HCT116 (cell line): ENCODE measurements around the gene ROMO1. TPM values are rescaled to one million over a fixed set of nuclear protein-coding genes. Genes with fewer than 3 reads are reported as not detected.
A peak's percentile ranks its signal among the peaks of the same experiment; 100 is the strongest.

Experiments
- ATAC-seq: fragments of 200-7000 bp; cut with Tn5 transposase; 2 replicates; pipeline ENCODE4 v1.9.1; 2020; ENCODE audit warnings: mild to moderate bottlenecking, moderate library complexity
- BruUV-seq: library from RNA; stranded (reverse); fragments of 400-500 nt; replicated peaks from 2 replicates; lab custom pipeline; 2021; lab: Mats Ljungman, UMichigan
- CTCF ChIA-PET: fragments of 300-600 bp; sonication (Branson Sonifier 250); formaldehyde crosslinking; loops from one replicate; lab custom pipeline; 2021; ENCODE audit warnings: antibody characterized with exemption; lab: Charles Lee
- POLR2A ChIA-PET: fragments of 300-600, 350-600 bp; sonication (Branson Sonifier 250); formaldehyde crosslinking; loops from one replicate; lab custom pipeline; 2021; ENCODE audit warnings: antibody characterized with exemption; lab: Charles Lee
- RAD21 ChIA-PET, 2 experiments: fragments of 300-600 bp; sonication (Branson Sonifier 250); formaldehyde crosslinking; loops; one replicate each; lab custom pipeline; 2023; ENCODE audit warnings: low total read pairs in 2 of 2; ENCODE audit not compliant: uncharacterized antibody in 2 of 2, unreplicated experiment in 2 of 2, low non-redundant PET in 1 of 2; lab: Charles Lee
- DNase-seq: peaks from one replicate; pipeline ENCODE4 v3.0.0-alpha.2; 2010; ENCODE audit warnings: low read depth, low spot score
- H2AFZ ChIP-seq: fragments of 200-600 bp; shearing (Covaris generic), sonication (generic); 2 replicates; pipeline ENCODE4 v1.6.1; 2017; ENCODE audit warnings: low read depth, mixed run types, mixed read lengths, antibody characterized with exemption, low read length; ENCODE audit not compliant: poor library complexity, severe bottlenecking
- H3K27ac ChIP-seq: 2 replicates; pipeline ENCODE4 v1.5.1; 2012; ENCODE audit warnings: low read depth, low read length
- H3K27me3 ChIP-seq: fragments of 200-600 bp; sonication (generic); 2 replicates; pipeline ENCODE4 v1.6.1; 2016; ENCODE audit warnings: mixed run types, low read length, mixed read lengths; ENCODE audit not compliant: insufficient read depth
- H3K36me3 ChIP-seq, 2 experiments: fragments of 200-500 bp in 1 of 2; fragments of 200-600 bp in 1 of 2; sonication (Bioruptor generic) in 1 of 2; sonication (generic) in 1 of 2; 2 replicates each; pipeline versions ENCODE4 v1.5.1 to v1.6.1; 2014 to 2016; ENCODE audit warnings: low read length in 2 of 2, inconsistent platforms in 1 of 2, mixed read lengths in 1 of 2, mixed run types in 1 of 2; ENCODE audit not compliant: insufficient read depth in 2 of 2, control insufficient read depth in 1 of 2
- H3K4me1 ChIP-seq, 2 experiments: fragments of 200-600 bp in 1 of 2; sonication (generic) in 1 of 2; 2 replicates each; pipeline versions ENCODE4 v1.5.1 to v1.6.1; 2012 to 2017; ENCODE audit warnings: low read length in 2 of 2, inconsistent platforms in 1 of 2, mild to moderate bottlenecking in 1 of 2, mixed read lengths in 1 of 2, mixed run types in 1 of 2, moderate library complexity in 1 of 2; ENCODE audit not compliant: insufficient read depth in 2 of 2, control insufficient read depth in 1 of 2
- H3K4me2 ChIP-seq: fragments of 200-600 bp; sonication (generic); 2 replicates; pipeline ENCODE4 v1.6.1; 2017; ENCODE audit warnings: mixed run types, low read length, mixed read lengths
- H3K4me3 ChIP-seq, 2 experiments: fragments of 200-600 bp in 1 of 2; sonication (generic) in 1 of 2; replicated peaks in 1 of 2; 2 replicates each; pipeline ENCODE4 v1.5.1; 2011 to 2016; ENCODE audit warnings: low read length in 2 of 2, control low read depth in 1 of 2, low read depth in 1 of 2, mild to moderate bottlenecking in 1 of 2, mixed read lengths in 1 of 2, mixed run types in 1 of 2
- H3K79me2 ChIP-seq: fragments of 200-600 bp; sonication (generic); 2 replicates; pipeline ENCODE4 v1.6.1; 2017; ENCODE audit warnings: mild to moderate bottlenecking, mixed run types, low read length, moderate library complexity, mixed read lengths; ENCODE audit not compliant: insufficient read depth
- H3K9ac ChIP-seq: fragments of 200-600 bp; sonication (generic); 2 replicates; pipeline ENCODE4 v1.6.1; 2016; ENCODE audit warnings: low read length, mixed read lengths
- H3K9me2 ChIP-seq: fragments of 200-600 bp; sonication (generic), shearing (Covaris generic); 2 replicates; pipeline ENCODE4 v1.6.1; 2017; ENCODE audit warnings: mixed run types, mild to moderate bottlenecking, moderate library complexity; ENCODE audit not compliant: insufficient read depth
- H3K9me3 ChIP-seq, 2 experiments: fragments of 200-500 bp in 1 of 2; fragments of 200-600 bp in 1 of 2; sonication (Bioruptor generic) in 1 of 2; sonication (generic) in 1 of 2; 2 replicates each; pipeline ENCODE4 v1.6.1; 2014 to 2017; ENCODE audit warnings: low read length in 2 of 2, mixed read lengths in 2 of 2, inconsistent platforms in 1 of 2, low read depth in 1 of 2, mild to moderate bottlenecking in 1 of 2, mixed run types in 1 of 2, moderate library complexity in 1 of 2; ENCODE audit not compliant: control insufficient read depth in 1 of 2, insufficient read depth in 1 of 2
- H4K20me1 ChIP-seq: fragments of 200-600 bp; sonication (generic), shearing (Covaris generic); 2 replicates; pipeline ENCODE4 v1.6.1; 2017; ENCODE audit warnings: mixed run types, mild to moderate bottlenecking, moderate library complexity; ENCODE audit not compliant: insufficient read depth
- FOSL1 ChIP-seq: IDR thresholded peaks from 2 replicates; pipeline ENCODE4 v1.6.1; 2012; ENCODE audit warnings: low read depth
- JUND ChIP-seq: IDR thresholded peaks from 2 replicates; pipeline ENCODE4 v1.6.1; 2012
- POLR2AphosphoS5 ChIP-seq: IDR thresholded peaks from 2 replicates; pipeline ENCODE4 v1.6.1; 2011; ENCODE audit warnings: mild to moderate bottlenecking, low read depth, low read length, moderate library complexity
- REST ChIP-seq: IDR thresholded peaks from 2 replicates; pipeline ENCODE4 v1.6.1; 2012; ENCODE audit warnings: low read depth
- ZBTB33 ChIP-seq: IDR thresholded peaks from 2 replicates; pipeline ENCODE4 v1.6.1; 2011; ENCODE audit warnings: mild to moderate bottlenecking, low read length, moderate library complexity; ENCODE audit not compliant: insufficient replicate concordance; ENCODE audit errors: extremely low read depth
- intact Hi-C: fragments of 100-400 bp; cut with micrococcal nuclease; formaldehyde crosslinking; loops from 2 replicates; pipeline ENCODE4 v1.10.0; 2022
- total RNA-seq: library from RNA; stranded (reverse); gene quantifications from one replicate; pipeline ENCODE4 v1.2.1, GENCODE V29; 2021; ENCODE audit not compliant: unreplicated experiment

ROMO1 gene
- total RNA-seq, 1 experiment from 2014 or later: 167 TPM

GRCh38 chr20:35699957-35700624 lies 886 bp downstream of the ROMO1 start:
- Histone ChIP-seq H3K4me2 (peak overlapping the region; percentile 94), H3K27ac (peak overlapping the region; percentile 83), H3K4me3 (peak overlapping the region; percentile 95), H3K9me2 (no peaks in the 10 kb centered on the region), H3K9ac (peak overlapping the region; percentile 93), H2AFZ (no peak overlapping the region), H3K36me3 (peaks cover 23 to 26% of the 10 kb centered on the region in 2 experiments; a peak in 3 of 4 replicates), H3K9me3 (no peaks in the 10 kb centered on the region), H3K79me2 (peaks cover 57% of the 10 kb centered on the region), H4K20me1 (peaks cover 5% of the 10 kb centered on the region; the same call in 1 of the 2 replicates), H3K27me3 (no peaks in the 10 kb centered on the region), H3K4me1 (peaks cover 10 to 26% of the 10 kb centered on the region in 2 experiments)
- no TSS peak for BruUV-seq
- intact Hi-C loops: no loop called here
- no peak for TF ChIP-seq ZBTB33
- ChIA-PET RAD21 (no interaction called here), CTCF (interaction anchor here (0.7 to 1.2 kb wide), 2 partner anchors 188 to 439 kb away, joined by 3 to 4 read pairs; no protein-coding TSS in a partner anchor), POLR2A (interaction anchor here (1.4 kb wide), 1 partner anchor 42 kb away, joined by 4 read pairs; the partner anchor contains the start of gene RBM39)
- ATAC-seq (no peak), DNase-seq (no peak)

GRCh38 chr20:35700625-35701148 lies 1.5 kb downstream of the ROMO1 start:
- Histone ChIP-seq H3K27ac (peak overlapping the region; percentile 83; the same call in 1 of the 2 replicates), H3K36me3 (peaks cover 24 to 31% of the 10 kb centered on the region in 2 experiments; a peak in 3 of 4 replicates), H3K4me2 (peak overlapping the region; percentile 94), H3K79me2 (peaks cover 63% of the 10 kb centered on the region), H4K20me1 (peaks cover 9% of the 10 kb centered on the region; the same call in 1 of the 2 replicates), H2AFZ (no peak overlapping the region), H3K9me2 (no peaks in the 10 kb centered on the region), H3K27me3 (no peaks in the 10 kb centered on the region), H3K4me3 (peak overlapping the region; percentile 95), H3K4me1 (peaks cover 10 to 26% of the 10 kb centered on the region in 2 experiments), H3K9ac (peak overlapping the region; percentile 93), H3K9me3 (no peaks in the 10 kb centered on the region)
- BruUV-seq: no TSS peak
- ChIA-PET CTCF (interaction anchor here (0.7 to 1.2 kb wide), 2 partner anchors 188 to 438 kb away, joined by 3 to 4 read pairs; no protein-coding TSS in a partner anchor), RAD21 (no interaction called here), POLR2A (interaction anchor here (1.2 kb wide), 1 partner anchor 41 kb away, joined by 6 read pairs; the partner anchor contains the start of gene RBM39)
- ATAC-seq (no peak), DNase-seq (no peak)
- no peak for TF ChIP-seq REST
- 0 out of 2 replicates have a peak, but pooled peaks have one; percentile 6 for TF ChIP-seq JUND
- peak; percentile 50; the same call in 1 of the 2 replicates for TF ChIP-seq POLR2AphosphoS5
- no peak for TF ChIP-seq FOSL1
- intact Hi-C loops: no loop called here
